Type B pancreatic cell (in vitro differentiated cells): ENCODE results near the gene ZWILCH. TPM values are rescaled to one million over a fixed set of nuclear protein-coding genes. Genes with fewer than 3 reads are reported as not detected.
"Not testable (repeated sequence)": the region's sequence is repeated elsewhere in the genome, so short reads cannot be mapped to it uniquely, and the experiment has no call there.

Experiments used
- DNase-seq: peaks from one replicate; pipeline ENCODE4 v3.0.0; 2021; ENCODE audit warnings: mixed read lengths; ENCODE audit not compliant: unreplicated experiment; ENCODE audit errors: extremely low spot score
- H3K27ac Mint-ChIP-seq: 2 replicates; pipeline ENCODE4 v1.8.0; 2021; ENCODE audit warnings: mild to moderate bottlenecking, mixed read lengths
- H3K27me3 Mint-ChIP-seq: 2 replicates; pipeline ENCODE4 v1.8.0; 2021; ENCODE audit warnings: mixed read lengths
- H3K36me3 Mint-ChIP-seq: 2 replicates; pipeline ENCODE4 v1.8.0; 2021; ENCODE audit warnings: mixed read lengths
- H3K4me1 Mint-ChIP-seq: one replicate; pipeline ENCODE4 v1.8.0; 2021; ENCODE audit warnings: mixed read lengths; ENCODE audit not compliant: unreplicated experiment
- H3K4me3 Mint-ChIP-seq: 2 replicates; pipeline ENCODE4 v1.8.0; 2021; ENCODE audit warnings: mild to moderate bottlenecking, mixed read lengths
- H3K9me3 Mint-ChIP-seq: 2 replicates; pipeline ENCODE4 v1.8.0; 2021; ENCODE audit warnings: mixed read lengths
- CTCF ChIP-seq: fragments of 200-600 bp; sonication (generic); conservative IDR thresholded peaks from 2 replicates; pipeline ENCODE4 v1.5.0; 2021; ENCODE audit warnings: antibody characterized with exemption, mild to moderate bottlenecking
- total RNA-seq: library from RNA; stranded (reverse); gene quantifications from 2 replicates; pipeline ENCODE4 v1.2.1, GENCODE V29; 2021; ENCODE audit warnings: low replicate concordance

The ZWILCH gene
- total RNA-seq, 1 donor from 2014 or later = 23.2 TPM

GRCh38 chr15:66462627-66463026 lies 42.5 kb upstream of the ZWILCH start:
- H3K36me3 Mint-ChIP-seq = peaks cover 6% of the 10 kb centered on the region
- no peak for TF ChIP-seq CTCF
- no peaks in the 10 kb centered on the region for H3K9me3 Mint-ChIP-seq
- H3K27me3 Mint-ChIP-seq = no peaks in the 10 kb centered on the region
- no peak overlapping the region for H3K4me3 Mint-ChIP-seq
- DNase-seq = no peak
- H3K27ac Mint-ChIP-seq = peak overlapping the region; percentile 31
- H3K4me1 Mint-ChIP-seq = peaks cover 6% of the 10 kb centered on the region

- not testable (repeated sequence) for H3K4me3 Mint-ChIP-seq, DNase-seq, H3K27me3 Mint-ChIP-seq, H3K4me1 Mint-ChIP-seq, H3K9me3 Mint-ChIP-seq, H3K36me3 Mint-ChIP-seq, H3K27ac Mint-ChIP-seq
These were observed 39.8 kb upstream of the ZWILCH start for GRCh38 chr15:66465294-66465693.

GRCh38 chr15:66467162-66468040 lies 37.7 kb upstream of the ZWILCH start:
- DNase-seq, H3K4me1 Mint-ChIP-seq, H3K36me3 Mint-ChIP-seq, H3K4me3 Mint-ChIP-seq, H3K27ac Mint-ChIP-seq, H3K27me3 Mint-ChIP-seq, H3K9me3 Mint-ChIP-seq: not testable (repeated sequence)

- H3K9me3 Mint-ChIP-seq, H3K27ac Mint-ChIP-seq, H3K36me3 Mint-ChIP-seq, H3K4me3 Mint-ChIP-seq, DNase-seq, H3K27me3 Mint-ChIP-seq: not testable (repeated sequence)
- H3K4me1 Mint-ChIP-seq = peaks cover 14% of the 10 kb centered on the region
These were observed 34.3 kb upstream of the ZWILCH start for GRCh38 chr15:66470825-66471224.

- no peak for TF ChIP-seq CTCF
- Mint-ChIP-seq H3K4me1 (peaks cover 14% of the 10 kb centered on the region), H3K4me3 (no peak overlapping the region), H3K27me3 (no peaks in the 10 kb centered on the region), H3K27ac (peak overlapping the region; percentile 20), H3K36me3 (no peaks in the 10 kb centered on the region), H3K9me3 (no peaks in the 10 kb centered on the region)
- no peak for DNase-seq
These were observed 32.7 kb upstream of the ZWILCH start for GRCh38 chr15:66472176-66472999.

GRCh38 chr15:66474135-66474534 lies 31.0 kb upstream of the ZWILCH start:
- Mint-ChIP-seq H3K36me3 (no peaks in the 10 kb centered on the region), H3K9me3 (no peaks in the 10 kb centered on the region), H3K27me3 (no peaks in the 10 kb centered on the region), H3K4me3 (no peak overlapping the region), H3K27ac (peak overlapping the region; percentile 56), H3K4me1 (peaks cover 14% of the 10 kb centered on the region)
- DNase-seq = no peak
- TF ChIP-seq CTCF = no peak

- Mint-ChIP-seq H3K27me3 (no peaks in the 10 kb centered on the region), H3K4me1 (peaks cover 14% of the 10 kb centered on the region), H3K9me3 (no peaks in the 10 kb centered on the region), H3K27ac (no peak overlapping the region), H3K4me3 (no peak overlapping the region), H3K36me3 (no peaks in the 10 kb centered on the region)
- TF ChIP-seq CTCF = no peak
- DNase-seq = no peak
These were observed 30.2 kb upstream of the ZWILCH start for GRCh38 chr15:66474963-66475362.
